ENCODE measurements around the gene SIGLEC11.

SIGLEC11 gene

DNA sequence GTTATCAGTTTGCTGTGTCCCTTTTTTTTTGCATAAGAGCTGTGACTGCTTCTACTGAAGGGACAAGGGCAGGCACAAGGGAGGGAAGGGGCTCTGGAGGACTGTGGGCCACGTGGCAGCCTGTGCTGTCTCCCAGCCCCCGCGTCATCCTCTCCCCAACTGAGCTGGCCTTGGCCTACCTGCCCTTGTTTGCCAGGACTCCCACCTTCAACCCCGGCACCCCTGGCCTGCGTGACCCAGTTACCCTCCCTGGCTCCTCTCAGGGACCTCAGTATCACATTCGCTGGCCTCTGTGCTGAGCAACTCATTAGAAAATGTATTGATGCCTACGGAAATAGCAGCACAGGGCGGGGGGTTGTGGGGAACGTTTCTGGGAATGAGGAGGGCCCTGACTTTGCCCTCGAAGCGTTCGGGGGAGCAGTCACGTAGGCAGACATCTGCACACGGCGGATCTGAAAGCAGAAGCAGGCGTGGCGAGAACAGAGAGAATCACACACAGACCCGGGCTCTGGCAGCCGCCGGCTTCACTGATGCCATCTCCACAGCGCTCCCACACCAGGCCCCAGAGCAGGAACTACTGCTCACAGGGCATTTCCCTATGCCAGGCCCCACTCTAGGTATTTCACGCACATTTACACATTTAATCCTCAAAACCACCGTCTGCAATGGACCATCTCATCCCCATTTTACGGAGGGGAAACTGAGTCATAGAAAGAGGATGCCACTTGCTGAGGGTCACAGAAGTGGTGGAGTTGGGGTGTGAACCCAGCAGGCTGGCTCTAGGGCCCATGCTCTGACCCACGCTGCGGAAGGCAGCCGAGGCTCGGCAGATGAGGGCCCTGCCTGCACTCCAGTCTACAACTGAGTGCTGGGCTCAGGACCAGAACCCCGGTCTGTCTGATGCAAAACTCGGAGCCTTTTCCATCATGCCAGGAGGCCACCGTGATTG is 37.6 kb downstream of the SIGLEC11 start:
- Mint-ChIP-seq H3K4me3 (peak overlapping the region; percentile 58), H3K27ac (peak overlapping the region; percentile 86), H3K9me3 (no peaks in the 10 kb centered on the region), H3K36me3 (ENCODE audit: low read depth) (peaks cover 100% of the 10 kb centered on the region), H3K4me1 (ENCODE audit: low read depth) (peaks cover 90% of the 10 kb centered on the region), H3K27me3 (no peaks in the 10 kb centered on the region)
- intact Hi-C loops (cut with micrococcal nuclease): no loop called here

DNA sequence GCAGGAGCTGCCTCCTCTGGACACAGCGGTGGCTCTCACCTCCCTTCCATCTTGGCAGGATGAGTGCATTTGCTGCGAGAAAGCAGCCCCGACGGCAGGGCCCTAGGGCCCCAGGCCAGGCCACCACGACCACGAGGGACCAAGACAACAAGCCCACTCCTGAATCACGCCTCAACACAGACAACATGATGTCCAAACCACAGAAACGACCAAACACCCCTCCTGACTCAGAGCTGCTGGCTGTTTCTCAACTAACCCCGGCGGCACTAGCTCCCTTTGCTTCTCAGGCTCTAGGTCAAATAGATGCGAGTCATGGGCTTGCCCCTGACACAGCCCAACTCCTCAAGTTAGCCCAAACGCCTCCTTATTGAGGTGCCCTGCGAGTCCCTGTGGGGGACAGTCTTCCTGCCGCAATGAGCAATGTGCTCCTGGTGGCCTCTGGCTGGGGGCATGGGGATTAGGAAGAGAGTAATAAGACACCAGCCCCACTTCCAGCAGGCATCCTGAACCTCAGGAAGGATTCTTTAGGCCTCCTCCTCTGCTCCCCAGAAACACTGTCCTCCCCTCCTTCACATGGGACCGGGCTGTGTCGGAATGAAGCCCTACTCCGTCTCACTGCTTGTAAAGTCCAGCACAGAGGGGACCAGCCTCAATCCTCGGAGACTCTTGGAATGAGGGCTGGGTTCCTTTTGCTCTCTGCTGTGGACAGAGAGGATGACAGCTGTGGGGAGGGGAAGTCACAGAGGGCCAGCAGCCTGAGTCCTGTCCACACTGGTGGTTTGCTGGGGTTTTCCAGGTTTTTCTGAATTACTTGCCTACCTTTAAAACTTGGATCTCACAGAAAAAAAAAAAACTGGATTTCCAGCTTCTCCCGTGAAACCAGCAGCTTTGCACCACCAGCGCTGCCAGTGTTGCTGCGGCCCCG is 38.8 kb downstream of the SIGLEC11 start:
- Mint-ChIP-seq H3K9me3 (no peaks in the 10 kb centered on the region), H3K4me3 (peak overlapping the region; percentile 58), H3K36me3 (ENCODE audit: low read depth) (peaks cover 100% of the 10 kb centered on the region), H3K4me1 (ENCODE audit: low read depth) (peaks cover 92% of the 10 kb centered on the region), H3K27ac (peak overlapping the region; percentile 86), H3K27me3 (no peaks in the 10 kb centered on the region)
- intact Hi-C loops (cut with micrococcal nuclease): no loop called here

- Mint-ChIP-seq H3K4me3 (no peak overlapping the region), H3K4me1 (ENCODE audit: low read depth) (peaks cover 92% of the 10 kb centered on the region), H3K36me3 (ENCODE audit: low read depth) (peaks cover 97% of the 10 kb centered on the region), H3K27me3 (no peaks in the 10 kb centered on the region), H3K27ac (peak overlapping the region; percentile 86), H3K9me3 (no peaks in the 10 kb centered on the region)
- intact Hi-C loops (cut with micrococcal nuclease): no loop called here
Observed at GRCh38 chr19:49920624-49921363, 40.2 kb downstream of the SIGLEC11 start.

- intact Hi-C loops (cut with micrococcal nuclease): no loop called here
- Mint-ChIP-seq H3K4me3 (peak overlapping the region; percentile 57), H3K27ac (peak overlapping the region; percentile 82), H3K4me1 (ENCODE audit: low read depth) (peaks cover 95% of the 10 kb centered on the region), H3K36me3 (ENCODE audit: low read depth) (peaks cover 97% of the 10 kb centered on the region), H3K27me3 (no peaks in the 10 kb centered on the region), H3K9me3 (no peaks in the 10 kb centered on the region)
Observed at GRCh38 chr19:49918089-49918488, 42.9 kb downstream of the SIGLEC11 start.

DNA sequence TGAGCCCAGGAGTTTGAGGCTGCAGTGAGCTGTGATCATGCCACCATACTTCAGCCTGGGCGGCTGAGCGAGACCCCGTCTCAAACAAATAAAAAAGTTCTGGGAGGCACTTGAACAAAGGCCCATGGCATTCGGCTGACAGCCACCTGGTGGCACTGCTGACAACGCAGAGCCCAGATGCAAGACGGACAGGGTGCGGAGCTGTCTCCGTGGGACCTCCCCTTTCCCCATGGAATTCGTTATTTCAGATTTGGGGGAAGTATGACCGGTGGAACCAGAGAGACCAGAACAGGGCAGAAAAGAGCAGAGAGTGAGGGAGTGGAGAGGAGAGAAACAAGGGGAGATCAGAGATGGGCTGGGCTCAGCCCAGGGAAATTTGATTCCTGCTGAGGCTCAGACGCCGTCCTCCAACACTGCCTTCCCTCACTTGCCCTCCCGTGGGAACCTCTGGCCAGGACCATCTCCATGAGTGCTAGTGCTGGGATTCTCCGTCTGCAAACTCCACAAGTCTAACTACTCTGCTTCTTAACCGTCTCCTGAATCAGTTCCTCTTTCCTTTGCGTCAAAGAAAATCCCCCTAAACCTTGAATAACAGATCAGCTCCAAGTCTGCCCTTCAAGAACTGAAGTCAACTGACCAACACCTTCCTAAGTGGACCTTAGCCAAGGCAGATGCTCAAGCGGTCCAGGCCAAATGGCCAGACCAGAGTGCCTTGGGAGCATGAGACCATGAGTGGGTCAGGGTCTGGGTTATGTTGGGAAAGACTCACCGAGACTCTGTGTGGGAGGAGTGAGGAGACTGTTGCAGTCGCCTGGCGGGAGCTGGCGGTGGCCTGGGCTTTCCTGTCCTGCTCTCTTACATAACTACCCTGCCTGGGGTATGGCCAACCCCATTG is 43.9 kb downstream of the SIGLEC11 start:
- H3K9me3 Mint-ChIP-seq: no peaks in the 10 kb centered on the region
- peak overlapping the region; percentile 78 for H3K4me3 Mint-ChIP-seq
- peaks cover 97% of the 10 kb centered on the region for H3K36me3 Mint-ChIP-seq (ENCODE audit: low read depth)
- no peaks in the 10 kb centered on the region for H3K27me3 Mint-ChIP-seq
- peak overlapping the region; percentile 82 for H3K27ac Mint-ChIP-seq
- peaks cover 92% of the 10 kb centered on the region for H3K4me1 Mint-ChIP-seq (ENCODE audit: low read depth)
- intact Hi-C loops (cut with micrococcal nuclease): no loop called here

DNA sequence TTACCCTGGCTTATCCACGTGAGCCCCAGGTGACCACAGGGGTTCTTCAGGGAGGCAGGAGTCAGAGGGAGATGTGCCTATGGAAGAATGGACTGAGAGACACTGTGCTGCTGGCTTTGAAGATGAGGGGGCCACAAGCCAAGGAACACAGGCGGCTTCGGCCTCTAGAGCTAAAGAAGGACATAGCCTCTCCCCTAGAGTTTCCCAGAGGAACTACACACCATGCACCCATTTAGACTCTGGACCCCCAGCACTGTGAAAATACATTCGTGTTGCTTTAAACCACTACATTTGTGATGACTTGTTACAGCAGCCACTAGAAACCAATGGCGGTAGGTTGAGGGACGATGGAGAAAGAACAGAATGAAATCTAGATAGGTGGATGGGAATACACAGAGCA is 45.7 kb downstream of the SIGLEC11 start:
- H3K27me3 Mint-ChIP-seq: no peaks in the 10 kb centered on the region
- peaks cover 94% of the 10 kb centered on the region for H3K36me3 Mint-ChIP-seq (ENCODE audit: low read depth)
- intact Hi-C loops (cut with micrococcal nuclease): no loop called here
- peak overlapping the region; percentile 83 for H3K27ac Mint-ChIP-seq
- peak overlapping the region; percentile 35 for H3K4me3 Mint-ChIP-seq
- peaks cover 90% of the 10 kb centered on the region for H3K4me1 Mint-ChIP-seq (ENCODE audit: low read depth)
- H3K9me3 Mint-ChIP-seq: no peaks in the 10 kb centered on the region

- Mint-ChIP-seq H3K4me3 (no peak overlapping the region), H3K9me3 (no peaks in the 10 kb centered on the region), H3K4me1 (ENCODE audit: low read depth) (peaks cover 87% of the 10 kb centered on the region), H3K27ac (peak overlapping the region; percentile 83), H3K27me3 (no peaks in the 10 kb centered on the region), H3K36me3 (ENCODE audit: low read depth) (peaks cover 94% of the 10 kb centered on the region)
- intact Hi-C loops (cut with micrococcal nuclease): no loop called here
Observed at GRCh38 chr19:49913720-49914119, 47.3 kb downstream of the SIGLEC11 start.

DNA sequence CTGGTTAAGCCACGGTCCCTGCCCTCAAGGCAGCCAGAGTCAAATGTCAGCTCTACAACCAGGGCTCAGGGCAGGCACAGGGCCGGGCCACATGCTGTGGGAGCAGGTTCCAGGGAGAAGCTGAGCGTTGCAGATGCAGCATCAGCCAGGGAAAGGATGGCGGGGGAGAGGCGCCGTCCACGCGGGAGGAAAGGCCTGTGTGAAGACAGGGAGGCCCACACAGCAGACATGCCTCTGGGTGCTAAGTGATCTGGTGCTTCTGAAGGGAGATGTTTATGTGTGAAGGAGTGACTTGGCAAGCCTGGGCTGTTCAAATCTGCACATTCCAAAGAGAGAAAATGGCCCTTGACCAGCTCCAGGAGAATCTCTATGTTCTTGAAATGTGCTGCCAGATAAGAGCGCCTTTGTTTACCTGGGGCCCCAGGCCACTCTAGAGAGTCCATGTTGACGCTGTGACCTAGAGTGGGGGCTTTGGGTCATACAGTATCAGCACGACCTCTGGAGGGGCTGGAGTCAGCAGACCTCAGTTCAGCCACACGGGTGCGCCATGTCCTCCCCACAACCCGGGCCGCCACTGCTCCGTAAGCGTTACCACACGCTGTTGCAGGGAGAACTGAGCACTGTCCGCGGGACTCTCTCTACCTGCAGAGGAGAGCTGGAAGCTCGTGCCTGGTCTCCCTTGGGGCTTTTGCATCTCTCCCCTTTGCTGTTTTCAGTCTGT is 47.8 kb downstream of the SIGLEC11 start:
- Mint-ChIP-seq H3K27ac (peak overlapping the region; percentile 83), H3K9me3 (no peaks in the 10 kb centered on the region), H3K36me3 (ENCODE audit: low read depth) (peaks cover 94% of the 10 kb centered on the region), H3K4me1 (ENCODE audit: low read depth) (peaks cover 88% of the 10 kb centered on the region), H3K27me3 (no peaks in the 10 kb centered on the region), H3K4me3 (no peak overlapping the region)
- intact Hi-C loops (cut with micrococcal nuclease): no loop called here

DNA sequence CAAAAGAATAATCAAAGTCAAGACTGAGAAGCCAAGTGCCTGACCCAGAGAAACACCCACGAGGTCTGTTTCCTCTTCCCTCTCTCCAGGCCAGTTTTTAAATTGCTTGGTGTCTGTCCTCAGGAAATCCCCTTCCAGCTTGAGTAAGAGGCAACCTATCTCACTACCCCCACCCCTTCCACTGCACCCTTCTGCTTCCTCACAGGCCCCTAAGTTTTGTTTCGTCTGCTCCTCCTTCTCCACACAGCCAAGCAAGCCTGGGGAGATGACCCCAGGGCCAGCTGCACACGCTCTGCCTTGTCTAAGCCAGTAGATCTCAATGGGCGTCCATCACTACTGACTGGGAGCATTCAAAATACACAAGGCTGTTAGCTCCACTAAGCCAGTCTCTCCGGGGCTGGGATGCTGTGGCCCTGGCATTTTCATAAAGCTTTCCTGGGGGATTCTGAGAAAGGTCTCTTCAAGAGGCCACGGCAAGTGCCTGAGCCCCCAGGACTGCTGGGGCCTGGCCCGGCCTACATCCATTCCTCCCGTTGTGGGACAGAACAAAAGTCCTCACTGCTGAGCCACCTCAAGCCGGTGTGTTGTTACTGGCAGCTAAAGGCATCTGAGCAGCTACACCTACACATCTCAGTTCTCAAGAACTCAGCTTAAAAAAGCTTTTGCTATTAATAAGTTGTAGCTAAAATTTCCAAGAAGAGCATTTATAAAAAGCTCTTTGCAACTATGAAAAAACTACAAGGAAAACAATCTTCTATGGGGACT is 49.4 kb downstream of the SIGLEC11 start:
- intact Hi-C loops (cut with micrococcal nuclease): no loop called here
- Mint-ChIP-seq H3K27me3 (no peaks in the 10 kb centered on the region), H3K9me3 (no peaks in the 10 kb centered on the region), H3K4me3 (peak overlapping the region; percentile 41), H3K27ac (peak overlapping the region; percentile 83), H3K4me1 (ENCODE audit: low read depth) (peaks cover 88% of the 10 kb centered on the region), H3K36me3 (ENCODE audit: low read depth) (peaks cover 94% of the 10 kb centered on the region)

DNA sequence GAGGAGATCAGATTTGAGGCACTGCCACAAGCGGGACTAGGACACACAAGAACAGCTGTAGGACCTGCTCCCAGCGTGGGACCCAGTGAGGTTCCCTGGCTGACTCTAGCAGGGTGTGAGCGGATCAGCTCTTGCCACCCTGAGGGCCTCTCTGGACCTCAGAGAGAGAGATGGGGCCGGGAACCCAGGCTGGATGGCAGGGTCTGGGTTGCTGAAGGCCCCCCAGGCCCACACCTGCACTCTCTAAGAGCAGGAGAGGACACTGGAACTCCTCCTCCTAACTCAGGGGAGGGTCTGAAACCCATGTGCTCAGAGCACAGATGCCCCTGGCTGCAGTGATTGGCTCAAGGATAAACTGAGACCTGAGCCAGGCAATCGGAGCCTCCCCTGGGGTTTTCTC is 50.8 kb downstream of the SIGLEC11 start:
- H3K9me3 Mint-ChIP-seq: no peaks in the 10 kb centered on the region
- H3K27me3 Mint-ChIP-seq: no peaks in the 10 kb centered on the region
- no peak overlapping the region for H3K4me3 Mint-ChIP-seq
- peak overlapping the region; percentile 83 for H3K27ac Mint-ChIP-seq
- H3K36me3 Mint-ChIP-seq (ENCODE audit: low read depth): peaks cover 96% of the 10 kb centered on the region
- H3K4me1 Mint-ChIP-seq (ENCODE audit: low read depth): peaks cover 90% of the 10 kb centered on the region
- intact Hi-C loops (cut with micrococcal nuclease): no loop called here

DNA sequence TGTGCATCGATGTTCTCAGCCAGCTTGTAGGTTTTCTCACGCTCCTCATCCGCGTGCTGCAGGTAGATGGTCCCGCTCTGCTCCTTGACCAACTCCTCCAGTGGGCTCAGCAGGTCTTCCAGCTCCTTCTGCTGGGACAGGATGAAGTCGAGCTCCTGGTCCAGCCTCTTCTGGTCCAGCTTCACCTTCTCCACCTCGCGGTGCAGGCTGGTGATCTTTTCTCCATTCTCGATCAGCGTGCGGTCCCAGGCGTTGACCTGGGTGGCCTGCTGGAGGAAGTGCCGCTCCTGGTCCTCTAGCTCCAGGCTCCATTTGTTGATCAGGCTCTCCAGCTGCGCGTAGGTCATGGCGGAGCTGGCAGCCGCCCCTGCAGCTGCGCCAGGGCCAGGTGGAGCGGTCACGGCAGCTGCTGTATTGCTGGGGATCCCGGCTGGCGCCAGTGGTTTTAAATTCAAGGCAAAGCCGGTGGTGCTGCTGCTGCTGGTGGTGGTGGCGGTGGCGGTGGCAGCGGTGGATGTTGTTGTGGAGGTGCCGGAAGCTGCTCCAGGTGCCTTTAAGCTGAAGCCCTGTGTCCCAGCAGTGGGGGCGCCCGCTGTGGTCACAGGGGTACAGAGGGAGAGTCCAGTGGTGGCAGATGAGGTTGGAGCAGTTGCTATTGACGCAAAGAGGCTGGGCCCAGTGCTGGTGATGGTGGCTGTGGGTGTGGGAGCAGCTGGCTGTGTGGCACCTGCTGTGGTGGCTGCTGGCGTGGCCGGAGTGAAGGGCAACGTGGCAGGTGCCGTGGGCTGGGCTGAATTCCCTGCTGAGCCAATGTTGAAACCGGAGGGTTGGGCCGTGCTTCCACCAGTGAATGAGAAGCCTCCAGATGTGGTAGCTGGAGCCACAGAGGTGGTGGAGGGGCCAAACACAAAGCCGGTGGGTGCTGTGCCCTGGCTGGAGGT is 52.2 kb downstream of the SIGLEC11 start:
- peak overlapping the region; percentile 16 for H3K27ac Mint-ChIP-seq
- peaks cover 82% of the 10 kb centered on the region for H3K36me3 Mint-ChIP-seq (ENCODE audit: low read depth)
- intact Hi-C loops (cut with micrococcal nuclease): no loop called here
- peaks cover 87% of the 10 kb centered on the region for H3K4me1 Mint-ChIP-seq (ENCODE audit: low read depth)
- no peaks in the 10 kb centered on the region for H3K9me3 Mint-ChIP-seq
- no peaks in the 10 kb centered on the region for H3K27me3 Mint-ChIP-seq
- H3K4me3 Mint-ChIP-seq: no peak overlapping the region
